ENCODE results near the gene EGFR.

The EGFR gene

DNA sequence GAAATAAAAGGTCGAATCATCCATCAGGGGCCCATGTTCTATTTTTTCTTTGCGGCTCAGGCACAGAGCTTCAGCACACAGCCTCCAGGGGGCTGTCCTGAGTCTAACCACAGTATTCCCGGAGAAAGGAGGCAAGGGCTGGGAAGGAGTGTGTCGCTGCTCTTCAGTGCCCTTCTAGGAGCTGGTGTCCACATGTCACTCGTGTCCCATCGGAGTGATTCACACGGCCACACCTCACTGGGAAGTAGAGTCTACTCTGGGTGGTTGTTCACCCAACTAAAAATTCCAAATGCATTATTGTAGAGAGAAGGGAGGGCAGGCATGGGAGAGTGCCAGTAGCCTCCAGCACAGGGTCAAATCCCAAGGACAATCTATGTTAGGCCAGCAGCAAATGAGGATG, 231.5 kb downstream of the EGFR start:
- H3K27ac ChIP-seq, result no peak overlapping the region
- no peak for DNase-seq (ENCODE audit: low read depth, low spot score)

DNA sequence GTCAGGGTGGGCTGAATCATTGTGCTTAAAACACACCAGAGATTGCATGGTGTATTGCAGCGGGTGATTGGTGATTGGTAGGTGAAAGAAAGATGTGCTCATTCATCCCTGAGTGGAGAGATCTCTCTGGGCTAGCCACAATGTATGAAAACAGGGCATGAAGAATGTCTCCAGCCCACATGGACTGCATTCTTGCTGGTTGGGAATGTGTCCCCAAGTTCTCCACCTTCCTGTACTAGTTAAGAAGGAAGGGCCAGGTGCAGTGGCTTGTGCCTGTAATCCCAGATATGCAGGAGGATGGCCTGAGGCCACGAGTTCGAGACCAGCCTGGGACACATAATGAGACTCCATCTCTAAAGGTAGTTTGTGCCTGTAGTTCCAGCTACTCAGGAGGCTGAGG, 232.5 kb downstream of the EGFR start:
- no peak overlapping the region for H3K27ac ChIP-seq
- no peak for DNase-seq (ENCODE audit: low read depth, low spot score)

DNA sequence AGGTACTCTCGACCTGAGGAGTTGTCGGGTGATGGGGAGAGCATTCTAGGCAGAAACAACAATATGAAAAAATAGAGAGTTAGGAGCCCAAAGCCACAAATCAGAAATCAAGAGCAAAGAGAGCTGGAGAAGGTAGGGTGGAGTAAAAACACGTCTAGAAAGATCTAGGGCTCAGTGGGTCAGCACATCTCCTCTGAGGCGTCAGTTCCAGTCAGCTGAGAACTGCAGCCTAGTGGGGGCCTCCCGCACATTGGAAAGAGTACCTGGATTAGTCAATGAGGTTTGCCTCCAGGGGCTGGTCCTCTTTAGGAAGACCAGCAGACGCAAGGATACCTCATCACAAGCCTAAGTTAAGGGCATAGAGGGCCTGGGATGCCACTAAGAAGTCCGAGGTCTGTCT, 233.1 kb downstream of the EGFR start:
- DNase-seq (ENCODE audit: low read depth, low spot score), result no peak
- no peak overlapping the region for H3K27ac ChIP-seq

- no peak overlapping the region for H3K27ac ChIP-seq
- no peak for DNase-seq (ENCODE audit: low read depth, low spot score)
Measured at GRCh38 chr7:55252386-55252785, 233.6 kb downstream of the EGFR start.

- no peak for DNase-seq (ENCODE audit: low read depth, low spot score)
- H3K27ac ChIP-seq, result no peak overlapping the region
Measured at GRCh38 chr7:55253188-55253587, 234.4 kb downstream of the EGFR start.

DNA sequence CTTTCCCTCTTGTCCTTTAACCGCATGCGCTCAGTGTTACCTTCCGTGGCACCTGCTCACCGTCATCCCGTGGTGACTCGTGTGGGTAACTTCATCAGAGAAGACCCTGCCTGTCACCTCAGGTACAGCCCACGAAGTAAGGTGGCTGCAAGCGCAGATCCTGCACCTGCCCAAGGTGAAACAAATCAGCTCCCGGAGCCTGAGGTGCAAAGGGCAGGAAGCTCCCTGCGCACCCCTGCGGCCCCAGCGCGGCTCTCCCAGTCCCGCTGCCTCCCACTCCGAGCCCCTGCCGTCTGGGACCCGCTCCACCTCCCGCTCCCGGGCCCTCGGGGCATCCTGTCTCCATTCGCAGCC, 235.4 kb downstream of the EGFR start:
- no peak for DNase-seq (ENCODE audit: low read depth, low spot score)
- H3K27ac ChIP-seq, result no peak overlapping the region

DNA sequence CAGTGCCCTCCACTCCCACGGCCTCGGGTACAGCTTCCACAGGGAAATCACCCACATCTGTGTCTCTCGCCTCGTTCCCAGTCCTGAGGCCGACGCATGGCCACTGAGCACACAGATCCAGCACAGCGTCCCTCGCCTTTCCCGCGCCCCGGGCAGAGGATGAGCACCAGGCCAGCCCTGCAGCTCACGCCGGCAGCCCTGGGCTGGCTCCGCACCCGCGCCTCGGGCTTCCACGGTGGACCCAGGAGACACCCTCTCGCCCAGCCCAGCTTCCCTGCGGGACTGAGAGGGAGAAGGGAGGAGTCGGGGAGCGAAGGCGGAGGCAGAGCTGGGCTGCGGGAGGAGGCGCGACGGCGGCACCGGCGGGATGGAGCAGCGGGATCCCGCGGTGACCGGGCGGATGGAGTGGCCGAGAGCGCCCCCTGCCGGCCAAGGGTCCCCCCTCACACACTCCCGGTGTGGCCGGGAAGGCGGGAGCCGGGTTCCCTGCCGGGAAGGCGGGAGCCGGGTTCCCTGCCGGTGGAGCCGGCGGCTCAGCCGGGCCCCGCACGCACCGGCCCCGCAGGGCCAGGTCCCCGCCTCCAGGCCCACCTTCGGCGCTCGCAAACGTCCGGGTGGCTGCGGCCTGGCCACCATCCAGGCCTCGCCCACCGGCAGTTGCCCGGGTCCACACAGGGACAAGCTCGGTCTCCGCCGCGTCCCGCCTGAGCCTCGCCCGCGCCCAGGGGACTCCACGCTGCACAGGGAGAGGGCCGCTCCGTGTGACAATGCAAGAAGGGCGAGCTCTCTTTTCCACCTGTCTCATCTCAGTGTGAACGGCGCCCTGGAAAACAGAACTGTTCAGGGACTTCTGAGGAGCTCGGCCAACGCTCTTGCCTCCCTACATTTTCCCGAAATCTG, 236.0 kb downstream of the EGFR start:
- DNase-seq (ENCODE audit: low read depth, low spot score), result no peak
- H3K27ac ChIP-seq, result no peak overlapping the region

DNA sequence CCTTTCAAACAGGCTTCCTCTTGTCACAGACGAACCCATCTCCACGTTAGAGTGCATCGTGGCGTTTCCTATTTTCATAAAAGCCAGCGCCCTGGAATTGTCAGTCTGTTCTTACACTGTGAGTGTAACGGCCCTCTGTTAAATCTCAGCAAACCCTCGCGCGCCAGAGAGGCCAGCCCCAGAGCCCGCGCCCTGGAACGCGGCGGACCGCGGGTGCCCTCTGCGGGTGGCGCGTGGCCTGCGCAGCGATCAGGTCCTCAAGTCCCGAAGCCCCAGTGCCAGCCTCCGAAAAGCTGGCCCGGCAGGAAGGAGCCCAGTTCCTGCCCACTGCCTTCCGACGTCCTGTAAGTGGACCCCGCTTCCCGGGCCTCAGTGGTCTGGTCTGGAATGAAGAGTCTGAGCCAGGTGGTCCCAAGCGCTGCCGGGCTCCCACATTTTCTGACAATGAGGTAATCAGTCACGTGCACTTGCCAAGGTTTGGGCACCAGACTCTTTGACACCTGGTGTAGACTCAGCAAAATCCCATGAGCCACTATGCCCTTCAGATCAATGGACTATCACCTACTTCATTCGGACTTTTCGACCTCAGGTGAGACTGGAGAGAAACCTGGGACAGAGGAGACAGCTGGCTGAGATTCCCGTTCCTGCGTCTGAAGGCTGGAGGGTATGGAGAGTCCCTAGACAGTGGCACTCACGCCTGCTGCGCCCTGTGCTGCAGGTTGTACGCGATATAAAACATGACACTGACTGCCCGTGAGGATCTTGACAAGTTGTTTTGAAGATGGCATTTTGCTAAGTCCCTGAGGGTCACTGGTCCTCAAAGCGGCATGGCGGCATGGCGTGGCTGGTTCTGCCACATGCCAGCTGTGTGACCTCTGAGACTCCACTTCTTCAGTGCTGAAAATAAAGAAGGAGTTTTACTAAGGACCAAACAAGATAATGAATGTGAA, 237.0 kb downstream of the EGFR start:
- no peak overlapping the region for H3K27ac ChIP-seq
- no peak for DNase-seq (ENCODE audit: low read depth, low spot score)

GRCh38 chr7:55258631-55259030, 239.8 kb downstream of the EGFR start:
- DNase-seq (ENCODE audit: low read depth, low spot score), result no peak
- H3K27ac ChIP-seq, result no peak overlapping the region

GRCh38 chr7:55260171-55260570, 241.4 kb downstream of the EGFR start:
- DNase-seq (ENCODE audit: low read depth, low spot score), result no peak
- no peak overlapping the region for H3K27ac ChIP-seq

DNA sequence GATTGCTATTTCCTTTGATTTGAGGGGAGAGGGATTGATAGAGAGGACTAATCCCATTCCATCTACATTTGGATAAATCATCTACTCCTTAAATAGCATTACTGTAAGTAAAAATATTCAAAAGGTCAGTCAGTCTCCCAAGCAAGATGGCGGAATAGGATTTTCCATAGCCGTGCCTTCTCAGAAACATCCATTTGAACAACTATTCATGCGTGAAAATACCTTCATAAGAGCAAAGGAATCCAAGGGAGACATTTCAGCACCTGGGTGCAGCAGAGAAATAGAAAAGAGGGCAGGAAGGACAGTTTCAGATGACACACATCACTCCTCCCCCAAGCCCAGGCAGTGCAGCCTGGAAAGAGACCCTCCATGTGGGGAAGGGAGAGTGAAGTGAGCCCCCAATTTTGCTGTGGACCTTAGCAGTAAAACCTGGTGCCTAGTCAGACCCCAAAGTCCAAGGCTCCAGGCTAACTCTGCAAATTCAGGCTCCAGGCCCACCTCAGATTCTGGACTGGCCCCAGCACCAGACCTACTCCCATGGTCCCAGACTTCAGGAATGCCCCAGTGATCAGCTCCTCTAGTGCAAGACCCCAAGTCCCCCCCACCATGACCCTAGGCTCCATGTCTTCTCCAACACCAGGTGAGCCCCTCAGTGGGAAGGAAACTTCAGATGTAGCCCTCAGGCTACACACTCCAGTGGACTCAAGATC, 242.0 kb downstream of the EGFR start:
- DNase-seq (ENCODE audit: low read depth, low spot score), result no peak
- no peak overlapping the region for H3K27ac ChIP-seq
